Muscle of leg (tissue), 11 donors: Measurements from ENCODE around the gene RBBP8NL. TPM values are rescaled to one million over a fixed set of nuclear protein-coding genes. Genes with fewer than 3 reads are reported as not detected.

Experiments used
- DNase-seq: peaks from one replicate; pipeline ENCODE4 v3.0.0; 2013
- H3K27ac ChIP-seq: one replicate; pipeline ENCODE4 v1.5.1; 2013; ENCODE audit warnings: mild to moderate bottlenecking, low read length, control low read depth
- H3K27me3 ChIP-seq: one replicate; pipeline ENCODE4 v1.6.1; 2013; ENCODE audit warnings: low read length; ENCODE audit not compliant: control insufficient read depth, insufficient read depth
- H3K36me3 ChIP-seq: one replicate; pipeline ENCODE4 v1.6.1; 2013; ENCODE audit warnings: low read length; ENCODE audit not compliant: control insufficient read depth, insufficient read depth
- H3K4me1 ChIP-seq: one replicate; pipeline ENCODE4 v1.6.1; 2013; ENCODE audit warnings: low read length; ENCODE audit not compliant: control insufficient read depth, insufficient read depth
- H3K4me3 ChIP-seq: one replicate; pipeline ENCODE4 v1.5.1; 2013; ENCODE audit warnings: low read length, control low read depth
- H3K9me3 ChIP-seq: replicated peaks from 2 replicates; pipeline ENCODE4 v1.6.1; 2013; ENCODE audit warnings: low read depth, low read length; ENCODE audit not compliant: control insufficient read depth
- WGBS: methylation state at CpG from one replicate; pipeline ENCODE4 v1.1.5; 2013; ENCODE audit warnings: missing lambda C conversion rate; ENCODE audit not compliant: insufficient coverage; 5-methylcytosine and 5-hydroxymethylcytosine counted together
- polyA plus RNA-seq, 8 donors: library from polyadenylated mRNA; unstranded; fragments of 120-200 nt; gene quantifications; one replicate each; pipeline versions ENCODE4 v1.2.1 to v1.2.3, GENCODE V29; 2013; ENCODE audit warnings: inconsistent platforms in 1 of 8, low replicate concordance in 1 of 8; ENCODE audit not compliant: insufficient read length in 8 of 8, insufficient read depth in 1 of 8
- total RNA-seq: library from RNA; stranded (reverse); fragments of 120-200 nt; gene quantifications from one replicate; pipeline ENCODE4 v1.2.4, GENCODE V29; 2013

RBBP8NL gene
- total and polyA plus RNA-seq, 9 donors = 0.04 to 0.68 (median 0.11) TPM; not detected in 4

GRCh38 chr20:62444286-62444685 lies 16.9 kb upstream of the RBBP8NL start:
- Histone ChIP-seq H3K27ac (no peak overlapping the region), H3K4me3 (no peak overlapping the region), H3K27me3 (peaks cover 30% of the 10 kb centered on the region), H3K4me1 (no peaks in the 10 kb centered on the region), H3K9me3 (no peaks in the 10 kb centered on the region), H3K36me3 (no peaks in the 10 kb centered on the region)
- WGBS = 92% methylated on average over 4 of the region's 6 CpGs
- no peak for DNase-seq

GRCh38 chr20:62441987-62442539 lies 14.7 kb upstream of the RBBP8NL start:
- H3K27me3 ChIP-seq = peaks cover 27% of the 10 kb centered on the region
- no peak overlapping the region for H3K27ac ChIP-seq
- H3K36me3 ChIP-seq = no peaks in the 10 kb centered on the region
- peaks cover 16% of the 10 kb centered on the region for H3K4me1 ChIP-seq
- no peak overlapping the region for H3K4me3 ChIP-seq
- 78% methylated on average over 16 of the region's 16 CpGs for WGBS
- H3K9me3 ChIP-seq = no peaks in the 10 kb centered on the region
- DNase-seq = no peak

GRCh38 chr20:62439218-62439617 lies 11.9 kb upstream of the RBBP8NL start:
- H3K4me3 ChIP-seq = no peak overlapping the region
- H3K27ac ChIP-seq = no peak overlapping the region
- no peaks in the 10 kb centered on the region for H3K9me3 ChIP-seq
- H3K36me3 ChIP-seq = no peaks in the 10 kb centered on the region
- DNase-seq = no peak
- peaks cover 53% of the 10 kb centered on the region for H3K27me3 ChIP-seq
- WGBS = 58% methylated on average over 5 of the region's 5 CpGs
- peaks cover 16% of the 10 kb centered on the region for H3K4me1 ChIP-seq

- peaks cover 20% of the 10 kb centered on the region for H3K4me1 ChIP-seq
- H3K27ac ChIP-seq = no peak overlapping the region
- peak; percentile 71 for DNase-seq
- H3K27me3 ChIP-seq = peaks cover 63% of the 10 kb centered on the region
- no peak overlapping the region for H3K4me3 ChIP-seq
- 74% methylated on average over 24 of the region's 24 CpGs for WGBS
- H3K9me3 ChIP-seq = no peaks in the 10 kb centered on the region
- no peaks in the 10 kb centered on the region for H3K36me3 ChIP-seq
Measured at GRCh38 chr20:62437927-62438326, 10.6 kb upstream of the RBBP8NL start.

DNA sequence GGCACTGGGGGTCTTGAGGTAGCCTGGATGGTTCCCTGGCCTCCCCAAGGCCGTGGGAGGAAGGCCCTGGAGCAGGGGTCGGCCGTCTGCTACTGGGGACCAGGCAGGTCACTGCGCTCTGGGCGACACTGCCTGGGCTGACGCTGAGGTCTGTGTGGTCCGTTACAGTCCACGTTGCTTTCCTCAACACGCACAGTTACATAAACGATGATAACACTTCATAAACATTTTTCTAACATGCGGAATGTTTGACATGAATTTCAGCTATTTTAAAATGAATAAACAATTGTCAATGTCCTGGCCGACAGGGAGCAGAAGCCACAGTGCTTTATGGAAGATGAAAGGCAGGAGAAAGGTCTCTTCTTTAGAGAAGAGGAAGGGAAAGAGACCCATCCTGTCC lies 10.2 kb upstream of the RBBP8NL start:
- WGBS = 77% methylated on average over 6 of the region's 12 CpGs
- Histone ChIP-seq H3K4me1 (peaks cover 20% of the 10 kb centered on the region), H3K27ac (no peak overlapping the region), H3K4me3 (no peak overlapping the region), H3K36me3 (no peaks in the 10 kb centered on the region), H3K9me3 (no peaks in the 10 kb centered on the region), H3K27me3 (peaks cover 65% of the 10 kb centered on the region)
- no peak for DNase-seq

DNA sequence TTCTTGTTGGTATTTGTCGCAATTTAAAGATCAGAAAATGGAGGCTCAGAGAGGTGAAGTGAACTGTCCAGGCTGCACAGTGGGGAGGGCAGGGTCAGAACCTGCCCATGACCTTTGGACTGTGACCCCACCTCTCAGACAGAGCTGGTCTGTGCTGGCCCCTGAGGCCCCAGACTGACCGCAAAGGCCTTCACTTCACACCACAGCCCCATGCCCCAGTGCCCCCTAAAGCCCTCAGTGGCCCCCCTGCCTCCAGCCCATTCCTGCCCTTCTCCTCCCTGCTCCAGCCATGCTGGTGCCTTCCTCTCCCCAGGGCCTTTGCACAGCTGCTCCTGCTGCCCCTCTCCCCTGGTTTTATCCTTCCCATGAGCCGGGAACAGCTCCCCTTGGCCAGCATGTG lies 9.4 kb upstream of the RBBP8NL start:
- Histone ChIP-seq H3K4me3 (no peak overlapping the region), H3K27me3 (peaks cover 67% of the 10 kb centered on the region), H3K27ac (no peak overlapping the region), H3K36me3 (no peaks in the 10 kb centered on the region), H3K4me1 (peaks cover 20% of the 10 kb centered on the region), H3K9me3 (no peaks in the 10 kb centered on the region)
- WGBS = 80% methylated on average over 2 of the region's 3 CpGs
- no peak for DNase-seq

- Histone ChIP-seq H3K36me3 (no peaks in the 10 kb centered on the region), H3K9me3 (no peaks in the 10 kb centered on the region), H3K4me1 (peaks cover 20% of the 10 kb centered on the region), H3K27me3 (peaks cover 66% of the 10 kb centered on the region), H3K4me3 (no peak overlapping the region), H3K27ac (no peak overlapping the region)
- 10% methylated on average over 23 of the region's 32 CpGs for WGBS
- DNase-seq = no peak
Measured at GRCh38 chr20:62433658-62434497, 6.5 kb upstream of the RBBP8NL start.

DNA sequence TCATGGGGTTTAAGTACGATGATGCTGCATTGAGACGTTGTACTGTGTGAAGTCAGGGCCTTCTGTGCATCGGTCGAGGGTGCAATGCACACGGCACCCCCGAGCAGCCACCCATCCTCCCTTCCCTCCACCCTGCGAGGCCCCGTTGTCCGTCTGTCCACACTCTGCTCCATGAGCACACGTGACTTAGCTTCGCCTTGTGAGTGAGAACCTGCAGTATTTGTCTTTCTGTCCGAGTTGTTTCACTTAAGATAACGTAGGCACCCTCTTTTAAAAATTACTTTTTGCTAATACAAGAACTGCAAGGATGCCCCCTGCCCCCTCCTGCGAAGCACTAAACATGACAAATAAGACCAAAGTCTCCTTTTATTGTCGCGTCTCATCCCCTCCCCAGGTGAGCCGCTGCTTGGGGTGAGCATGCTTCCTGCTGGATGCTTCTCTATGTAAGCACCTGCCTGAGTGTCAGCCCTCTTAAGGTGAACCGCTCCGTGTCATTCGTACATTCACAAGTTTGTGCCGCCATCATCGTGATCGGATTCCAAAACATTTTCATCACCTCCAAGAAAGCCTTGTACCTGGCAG lies 3.6 kb upstream of the RBBP8NL start:
- Histone ChIP-seq H3K27ac (no peak overlapping the region), H3K36me3 (no peaks in the 10 kb centered on the region), H3K9me3 (no peaks in the 10 kb centered on the region), H3K4me1 (peaks cover 15% of the 10 kb centered on the region), H3K4me3 (no peak overlapping the region), H3K27me3 (peaks cover 55% of the 10 kb centered on the region)
- 36% methylated on average over 20 of the region's 23 CpGs for WGBS
- DNase-seq = no peak

DNA sequence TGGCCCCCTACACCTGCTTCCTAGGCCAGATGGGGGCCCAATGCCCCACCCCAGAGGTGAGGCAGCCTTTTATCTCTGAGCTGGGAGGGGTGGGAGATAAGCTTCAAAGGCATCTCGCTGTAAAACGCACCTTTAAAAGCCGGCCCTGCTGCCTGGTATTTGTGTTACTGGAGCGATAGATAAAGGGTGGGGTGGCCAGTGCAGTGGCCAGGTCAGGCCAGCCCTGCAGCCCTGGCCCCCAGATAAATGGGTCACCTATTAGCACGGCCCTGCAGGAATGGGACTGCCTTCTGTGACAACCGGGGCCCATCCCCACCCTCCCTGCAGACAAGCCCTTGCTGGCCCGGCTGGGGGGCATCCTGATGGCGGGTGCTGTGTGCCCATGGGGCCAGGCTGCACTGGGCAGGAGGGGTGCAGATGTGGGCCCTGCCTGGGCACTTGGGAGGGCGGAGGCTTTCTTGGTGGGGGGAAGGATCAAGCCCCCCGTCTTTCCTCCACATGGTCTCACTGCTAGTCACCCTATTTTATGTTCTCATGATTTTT lies 3.0 kb upstream of the RBBP8NL start:
- 52% methylated on average over 3 of the region's 10 CpGs for WGBS

More for the DNA sequence above, 3.0 kb upstream of the RBBP8NL start:
- H3K9me3 ChIP-seq = no peaks in the 10 kb centered on the region
- H3K4me3 ChIP-seq = no peak overlapping the region
- no peak overlapping the region for H3K27ac ChIP-seq
- no peak for DNase-seq
- H3K36me3 ChIP-seq = no peaks in the 10 kb centered on the region
- peaks cover 50% of the 10 kb centered on the region for H3K27me3 ChIP-seq
- H3K4me1 ChIP-seq = peaks cover 15% of the 10 kb centered on the region
